Esophagus muscularis mucosa (tissue), 4 donors: ENCODE data around the gene RAI1. TPM values are rescaled to one million over a fixed set of nuclear protein-coding genes. Genes with fewer than 3 reads are reported as not detected.

Source experiments
- DNase-seq: peaks from one replicate; pipeline ENCODE4 v3.0.0-alpha.2; 2017; ENCODE audit errors: extremely low spot score
- H3K27ac ChIP-seq, 4 donors: fragments of 200-600 bp; sonication (generic); replicated peaks in 1 of 4; 1 replicate in 3 of 4; 2 replicates in 1 of 4; pipeline ENCODE4 v1.5.1; 2016 to 2019; ENCODE audit warnings: mild to moderate bottlenecking in 1 of 4
- H3K27me3 ChIP-seq, 4 donors: fragments of 200-600 bp; sonication (generic); one replicate each; pipeline versions ENCODE4 v1.5.1 to v1.6.0; 2016 to 2019
- H3K36me3 ChIP-seq, 4 donors: fragments of 200-600 bp; sonication (generic); one replicate each; pipeline ENCODE4 v1.5.1; 2016 to 2019
- H3K4me1 ChIP-seq, 4 donors: fragments of 200-600 bp; sonication (generic); one replicate each; pipeline ENCODE4 v1.5.1; 2016 to 2019
- H3K4me3 ChIP-seq, 4 donors: fragments of 200-600 bp; sonication (generic); 1 replicate in 2 of 4; 2 replicates in 2 of 4; pipeline ENCODE4 v1.5.1; 2016 to 2019; ENCODE audit warnings: mild to moderate bottlenecking in 4 of 4, moderate library complexity in 1 of 4
- H3K9me3 ChIP-seq, 4 donors: fragments of 200-600 bp; sonication (generic); 1 replicate in 3 of 4; 2 replicates in 1 of 4; pipeline ENCODE4 v1.5.1; 2016 to 2019
- CTCF ChIP-seq, 3 experiments: fragments of 200-600 bp in 2 of 3; fragments of 450-650 bp in 1 of 3; sonication (generic) in 2 of 3; IDR thresholded peaks; one replicate each; pipeline ENCODE4 v1.5.1; 2017 to 2019; ENCODE audit warnings: antibody characterized with exemption in 3 of 3, mild to moderate bottlenecking in 2 of 3, moderate library complexity in 1 of 3
- EP300 ChIP-seq: sonication (generic); formaldehyde crosslinking; IDR thresholded peaks from one replicate; pipeline ENCODE4 v1.6.1; 2017; ENCODE audit warnings: antibody characterized with exemption
- POLR2A ChIP-seq: fragments of 450-650 bp; IDR thresholded peaks from one replicate; pipeline ENCODE4 v1.6.1; 2017; ENCODE audit warnings: antibody characterized with exemption, moderate library complexity, mild to moderate bottlenecking, low read depth
- POLR2AphosphoS5 ChIP-seq, 2 donors: sonication (generic); formaldehyde crosslinking; IDR thresholded peaks; one replicate each; pipeline ENCODE4 v1.6.1; 2017; ENCODE audit warnings: antibody characterized with exemption in 2 of 2
- WGBS: methylation state at CpG from one replicate; pipeline ENCODE4 v1.1.5; 2018; 5-methylcytosine and 5-hydroxymethylcytosine counted together
- intact Hi-C: fragments of 100-400 bp; cut with DNase I; formaldehyde crosslinking; loops from one replicate; pipeline ENCODE4 v1.15.1; 2023
- total RNA-seq, 4 donors: library from RNA; depleted of rRNA; stranded (reverse); fragments of >200 nt; gene quantifications; one replicate each; pipeline versions ENCODE4 v1.1.0 to v1.2.1, GENCODE V29; 2016

RAI1 gene
- total RNA-seq, 4 donors from 2014 or later: 18.7 to 41.3 (median 28.3) TPM

- WGBS: 0% methylated on average over 10 of the region's 75 CpGs
- no peaks in the 10 kb centered on the region for H3K9me3 ChIP-seq
- peaks cover 71 to 84% (median 80%) of the 10 kb centered on the region in 4 donors for H3K4me1 ChIP-seq
- H3K27me3 ChIP-seq: no peaks in the 10 kb centered on the region
- no peak for DNase-seq
- H3K27ac ChIP-seq: peak overlapping the region; percentile 83 to 94 (median 92)
- no peaks in the 10 kb centered on the region for H3K36me3 ChIP-seq
- peak overlapping the region; percentile 54 to 64 (median 61) for H3K4me3 ChIP-seq
- intact Hi-C loops: loop anchor here (5.0 kb wide), 1 partner anchor 101 kb away; the partner anchor contains the start of gene RAI1
- TF ChIP-seq POLR2AphosphoS5 (IDR thresholded peaks at IDR 0.05) (peak; percentile 1 to 9), POLR2A (peak; percentile 3), EP300 (no peak), CTCF (IDR thresholded peaks at IDR 0.05) (peak in 2 of 3 experiments; percentile 22 to 23)
These were observed 102.0 kb downstream of the RAI1 start for GRCh38 chr17:17783116-17783824.

GRCh38 chr17:17783825-17784656 is 102.8 kb downstream of the RAI1 start:
- intact Hi-C loops: loop anchor here (1.0 to 5.0 kb wide), 2 partner anchors 43 to 102 kb away; partner anchors contain the start of gene RAI1
- TF ChIP-seq CTCF (IDR thresholded peaks at IDR 0.05) (no peak), POLR2A (no peak), POLR2AphosphoS5 (IDR thresholded peaks at IDR 0.05) (peak; percentile 4 to 12), EP300 (no peak)
- Histone ChIP-seq H3K9me3 (no peaks in the 10 kb centered on the region), H3K4me3 (peak overlapping the region; percentile 54 to 64 (median 61)), H3K27me3 (no peaks in the 10 kb centered on the region), H3K4me1 (peaks cover 63 to 76% (median 74%) of the 10 kb centered on the region in 4 donors), H3K27ac (peak overlapping the region; percentile 83 to 94 (median 92)), H3K36me3 (no peaks in the 10 kb centered on the region)
- 5% methylated on average over 25 of the region's 37 CpGs for WGBS
- DNase-seq: no peak

GRCh38 chr17:17784657-17785267 is 103.5 kb downstream of the RAI1 start:
- Histone ChIP-seq H3K9me3 (no peaks in the 10 kb centered on the region), H3K27ac (peak overlapping the region; percentile 83 to 94 (median 92)), H3K27me3 (no peaks in the 10 kb centered on the region), H3K4me1 (peaks cover 57 to 76% (median 73%) of the 10 kb centered on the region in 4 donors), H3K4me3 (no peak overlapping the region), H3K36me3 (no peaks in the 10 kb centered on the region)
- no peak for TF ChIP-seq POLR2AphosphoS5 (IDR thresholded peaks at IDR 0.05)
- TF ChIP-seq CTCF (IDR thresholded peaks at IDR 0.05): peak in 1 of 3 experiments; percentile 26
- no peak for TF ChIP-seq EP300
- no peak for TF ChIP-seq POLR2A
- 38% methylated on average over 6 of the region's 7 CpGs for WGBS
- DNase-seq: no peak
- intact Hi-C loops: loop anchor here (1.0 to 5.0 kb wide), 2 partner anchors 43 to 102 kb away; partner anchors contain the start of gene RAI1

- Histone ChIP-seq H3K4me1 (peaks cover 59 to 78% (median 73%) of the 10 kb centered on the region in 4 donors), H3K36me3 (no peaks in the 10 kb centered on the region), H3K27me3 (no peaks in the 10 kb centered on the region), H3K4me3 (no peak overlapping the region), H3K9me3 (no peaks in the 10 kb centered on the region), H3K27ac (peak overlapping the region in 3 of 4 donors; percentile 83 to 92 (median 91))
- intact Hi-C loops: no loop called here
- WGBS: 69% methylated on average over 10 of the region's 11 CpGs
- TF ChIP-seq POLR2AphosphoS5 (IDR thresholded peaks at IDR 0.05) (no peak), CTCF (IDR thresholded peaks at IDR 0.05) (no peak), POLR2A (no peak), EP300 (no peak)
- DNase-seq: no peak
These were observed 104.1 kb downstream of the RAI1 start for GRCh38 chr17:17785407-17785806.
